IPS-11a (cell line): Measurements from ENCODE around the gene USH1C.
A peak's percentile ranks its signal among the peaks of the same experiment; 100 is the strongest.

Experiments
- H3K4me3 ChIP-seq: one replicate; pipeline ENCODE4 v1.5.1; 2013; ENCODE audit warnings: low read depth, low read length, control low read depth

Gene USH1C

GRCh38 chr11:17550450-17551346, 6.5 kb upstream of the USH1C start:
- no peak overlapping the region for H3K4me3 ChIP-seq

DNA sequence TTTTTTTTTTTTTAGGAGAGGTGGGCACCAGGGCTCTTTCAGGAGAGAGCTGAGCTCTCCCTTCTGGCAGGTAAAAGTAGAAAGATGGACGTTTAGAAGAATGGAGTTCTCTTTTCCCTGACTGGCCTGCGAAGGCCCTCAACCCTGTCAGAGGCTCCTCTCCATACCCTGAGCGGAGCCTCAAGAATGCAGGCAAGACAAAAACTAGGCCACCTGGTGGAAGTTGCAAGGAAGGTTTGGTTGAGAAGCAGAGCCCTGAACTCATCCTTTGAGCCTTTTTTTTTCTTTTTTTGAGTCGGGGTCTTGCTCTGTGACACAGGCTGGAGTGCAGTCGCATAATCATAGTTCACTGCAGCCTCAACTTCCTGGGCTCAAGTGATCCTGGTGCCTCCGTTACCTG, 4.2 kb upstream of the USH1C start:
- no peak overlapping the region for H3K4me3 ChIP-seq

GRCh38 chr11:17547932-17548331, 3.7 kb upstream of the USH1C start:
- no peak overlapping the region for H3K4me3 ChIP-seq

GRCh38 chr11:17547051-17547577, 2.9 kb upstream of the USH1C start, which contains the start of gene OTOG:
Gene OTOG, plus strand, starts transcription at chr11:17547259. Its CDS starts 114 bp downstream, at chr11:17547373.
- H3K4me3 ChIP-seq = no peak within 1 kb of the TSS

DNA sequence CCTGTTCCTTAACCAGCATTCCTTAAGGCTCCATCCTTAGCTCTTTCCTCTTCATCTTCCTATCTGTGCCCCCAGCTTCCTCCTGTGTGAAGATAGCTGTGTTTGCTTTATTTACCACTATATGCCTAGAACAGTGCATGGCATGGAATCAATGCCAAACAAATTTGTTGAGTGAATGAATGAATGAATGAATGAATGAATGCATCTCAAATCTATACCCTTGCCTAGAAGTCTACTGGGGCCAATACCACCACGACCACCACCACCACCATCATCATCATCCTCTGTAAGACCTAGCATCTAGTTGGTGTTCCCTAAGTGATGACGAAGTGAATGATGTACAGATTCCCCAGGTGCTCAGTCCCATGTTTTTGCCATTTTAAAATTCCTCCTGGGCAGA, 2.0 kb upstream of the USH1C start:
- H3K4me3 ChIP-seq = no peak overlapping the region

GRCh38 chr11:17543574-17544180, 539 bp downstream of the USH1C start:
- peak overlapping the region; percentile 44 for H3K4me3 ChIP-seq

GRCh38 chr11:17543041-17543440, 1.2 kb downstream of the USH1C start:
- H3K4me3 ChIP-seq = no peak overlapping the region

- H3K4me3 ChIP-seq = no peak overlapping the region
Observed at GRCh38 chr11:17542249-17542648, 2.0 kb downstream of the USH1C start.

DNA sequence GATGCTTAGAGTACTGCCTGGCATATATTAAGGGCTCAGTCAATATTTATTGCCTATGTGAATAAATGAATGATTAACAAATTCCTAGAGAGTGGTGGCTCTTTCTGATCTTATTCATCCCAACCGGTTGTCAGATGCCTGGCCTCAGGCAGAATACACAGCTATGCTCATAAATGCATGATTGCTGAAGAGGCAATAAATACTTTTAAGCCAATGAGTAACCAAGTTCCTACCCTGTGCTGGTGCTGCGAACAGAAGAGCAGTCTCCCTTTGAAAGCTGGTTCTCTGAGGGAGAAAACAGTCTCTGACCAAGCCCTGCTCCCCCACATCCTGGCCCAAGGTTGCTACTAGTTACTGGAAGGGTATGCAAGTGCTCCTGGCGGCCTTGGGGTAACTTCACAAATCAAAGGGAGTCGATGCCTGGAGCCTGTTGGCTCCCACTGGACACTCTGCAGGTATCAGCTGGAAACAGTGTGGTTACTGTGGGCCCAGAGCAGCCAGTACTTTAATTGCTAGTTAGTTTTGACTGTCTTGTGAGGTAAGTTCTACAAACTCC, 2.8 kb downstream of the USH1C start:
- no peak overlapping the region for H3K4me3 ChIP-seq

DNA sequence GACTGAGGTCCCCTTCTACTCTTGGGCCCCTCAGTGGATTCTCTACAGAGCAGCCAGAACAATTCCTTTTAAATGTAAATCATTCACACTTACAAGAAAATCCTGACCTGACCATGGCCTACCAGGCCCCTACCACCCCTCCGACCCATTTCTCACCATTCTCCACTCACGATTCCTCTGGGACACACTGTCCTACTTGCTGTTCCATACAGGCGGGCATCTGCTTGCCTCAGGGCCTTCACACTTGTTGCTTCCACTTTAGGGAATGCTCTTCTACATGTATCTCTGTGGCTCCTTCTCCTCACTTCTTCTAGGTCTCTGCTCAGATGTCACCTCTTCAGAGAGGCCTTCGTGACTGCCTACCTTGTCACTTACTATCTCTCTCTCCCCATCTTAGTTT, 3.4 kb downstream of the USH1C start:
- no peak overlapping the region for H3K4me3 ChIP-seq

DNA sequence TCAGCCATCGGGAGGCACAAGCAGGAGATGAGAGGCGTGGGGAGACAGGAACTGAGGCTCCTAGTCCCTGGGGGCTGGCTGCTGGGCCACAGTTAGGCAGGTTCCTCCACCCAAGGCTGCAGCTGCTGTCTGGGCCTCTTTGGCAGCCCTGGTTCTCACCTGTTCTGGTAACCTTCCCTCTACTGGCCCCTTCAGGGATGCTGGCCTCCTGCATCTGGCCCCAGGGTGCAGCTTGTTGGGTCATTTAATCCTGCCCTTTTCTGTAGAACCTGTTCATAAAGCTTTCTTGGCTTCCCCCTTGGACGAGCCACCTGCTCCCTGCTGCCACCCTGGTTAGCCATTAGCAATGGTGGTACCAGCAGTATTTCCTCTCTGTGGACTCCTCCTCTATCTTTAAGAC, 5.5 kb downstream of the USH1C start:
- no peak overlapping the region for H3K4me3 ChIP-seq

- no peak overlapping the region for H3K4me3 ChIP-seq
Observed at GRCh38 chr11:17538054-17538453, 6.2 kb downstream of the USH1C start.

DNA sequence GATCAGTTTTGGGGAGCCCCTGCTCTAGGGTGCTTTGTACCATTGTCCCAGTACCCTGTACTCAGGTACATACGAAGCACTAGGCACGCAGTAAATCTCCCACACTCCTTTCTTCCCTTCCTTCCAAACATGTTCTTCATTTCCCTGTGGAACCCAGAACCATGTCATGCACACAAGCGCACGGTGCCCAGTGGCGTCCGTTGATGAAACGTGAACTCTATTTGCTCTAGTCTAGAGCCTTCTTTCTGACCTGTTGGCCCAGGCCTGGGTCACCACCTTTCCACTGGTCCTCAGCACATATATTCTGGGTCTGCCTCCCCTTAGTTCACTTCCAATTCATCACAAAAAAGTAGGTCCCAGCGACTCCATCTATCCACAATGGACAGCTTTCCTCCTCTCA, 7.0 kb downstream of the USH1C start:
- no peak overlapping the region for H3K4me3 ChIP-seq

- H3K4me3 ChIP-seq = no peak overlapping the region
Observed at GRCh38 chr11:17535488-17535887, 8.7 kb downstream of the USH1C start.

DNA sequence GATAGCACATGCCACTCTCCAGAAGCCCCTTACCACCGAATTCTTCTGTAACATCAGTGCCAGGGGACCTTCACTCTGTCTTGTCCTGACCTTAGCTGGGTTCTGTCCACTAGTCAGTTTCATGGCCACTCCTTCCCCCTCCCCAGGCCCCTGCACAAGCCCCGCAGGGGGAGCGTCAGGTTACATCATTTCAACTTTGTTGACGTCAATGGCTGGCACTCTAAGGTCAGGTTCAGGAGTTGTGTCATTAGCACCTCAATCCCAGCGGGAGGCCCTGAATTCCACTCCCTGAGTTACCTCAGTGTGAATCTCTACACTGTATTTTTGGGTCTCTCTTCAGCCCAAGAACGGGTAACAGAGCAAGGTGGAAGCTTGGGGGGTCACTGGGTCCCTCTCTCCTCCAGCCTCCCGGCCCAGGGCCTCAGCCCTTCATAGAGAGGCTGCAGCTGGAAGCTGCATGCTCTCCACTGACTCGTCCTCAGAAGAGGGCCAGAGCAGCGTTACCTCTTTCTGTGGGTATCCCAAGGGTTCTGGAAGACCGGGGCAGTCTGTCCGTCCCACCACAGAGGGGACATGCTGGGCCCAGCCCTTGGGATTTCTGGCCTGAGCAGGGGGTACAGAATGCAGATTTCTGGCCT, 10.3 kb downstream of the USH1C start:
- H3K4me3 ChIP-seq = no peak overlapping the region

- H3K4me3 ChIP-seq = no peak overlapping the region
Observed at GRCh38 chr11:17533341-17533740, 10.9 kb downstream of the USH1C start.

GRCh38 chr11:17532784-17533183, 11.4 kb downstream of the USH1C start:
- no peak overlapping the region for H3K4me3 ChIP-seq

GRCh38 chr11:17531636-17532113, 12.5 kb downstream of the USH1C start:
- H3K4me3 ChIP-seq = no peak overlapping the region

- no peak overlapping the region for H3K4me3 ChIP-seq
Observed at GRCh38 chr11:17531071-17531600, 13.1 kb downstream of the USH1C start.

- H3K4me3 ChIP-seq = no peak overlapping the region
Observed at GRCh38 chr11:17529844-17530185, 14.4 kb downstream of the USH1C start.
